NT2/D1 (cell line): Measurements from ENCODE around the gene DBNDD2.

ENCODE experiments used
- DNase-seq: peaks from one replicate; pipeline ENCODE4 v3.0.0-alpha.2; 2011; ENCODE audit warnings: low read depth, low spot score
- H3K27me3 ChIP-seq: 2 replicates; pipeline ENCODE4 v1.6.0; 2011; ENCODE audit warnings: mild to moderate bottlenecking; ENCODE audit not compliant: insufficient read length, insufficient read depth
- H3K36me3 ChIP-seq: 2 replicates; pipeline ENCODE4 v1.6.1; 2011; ENCODE audit warnings: mild to moderate bottlenecking, low read length, mixed read lengths; ENCODE audit not compliant: insufficient read depth, insufficient read length
- H3K4me1 ChIP-seq: 2 replicates; pipeline ENCODE4 v1.5.1; 2011; ENCODE audit not compliant: insufficient read depth, insufficient read length
- H3K4me3 ChIP-seq: 2 replicates; pipeline ENCODE4 v1.5.1; 2011; ENCODE audit warnings: low read depth; ENCODE audit not compliant: insufficient read length
- H3K9ac ChIP-seq: 2 replicates; pipeline ENCODE4 v1.6.0; 2011; ENCODE audit warnings: low read depth; ENCODE audit not compliant: insufficient read length
- H3K9me3 ChIP-seq: 2 replicates; pipeline ENCODE4 v1.5.1; 2011; ENCODE audit warnings: mild to moderate bottlenecking, low read length; ENCODE audit not compliant: insufficient read depth
- SUZ12 ChIP-seq: IDR thresholded peaks from 2 replicates; pipeline ENCODE4 v1.6.1; 2011; ENCODE audit not compliant: insufficient read length, insufficient read depth; ENCODE audit errors: extremely low read depth
- YY1 ChIP-seq: IDR thresholded peaks from 2 replicates; pipeline ENCODE4 v1.6.1; 2011; ENCODE audit not compliant: insufficient read length, insufficient read depth
- ZNF274 ChIP-seq: IDR thresholded peaks from 2 replicates; pipeline ENCODE4 v1.6.1; 2011; ENCODE audit warnings: mild to moderate bottlenecking, low read depth, low read length

Gene DBNDD2

DNA sequence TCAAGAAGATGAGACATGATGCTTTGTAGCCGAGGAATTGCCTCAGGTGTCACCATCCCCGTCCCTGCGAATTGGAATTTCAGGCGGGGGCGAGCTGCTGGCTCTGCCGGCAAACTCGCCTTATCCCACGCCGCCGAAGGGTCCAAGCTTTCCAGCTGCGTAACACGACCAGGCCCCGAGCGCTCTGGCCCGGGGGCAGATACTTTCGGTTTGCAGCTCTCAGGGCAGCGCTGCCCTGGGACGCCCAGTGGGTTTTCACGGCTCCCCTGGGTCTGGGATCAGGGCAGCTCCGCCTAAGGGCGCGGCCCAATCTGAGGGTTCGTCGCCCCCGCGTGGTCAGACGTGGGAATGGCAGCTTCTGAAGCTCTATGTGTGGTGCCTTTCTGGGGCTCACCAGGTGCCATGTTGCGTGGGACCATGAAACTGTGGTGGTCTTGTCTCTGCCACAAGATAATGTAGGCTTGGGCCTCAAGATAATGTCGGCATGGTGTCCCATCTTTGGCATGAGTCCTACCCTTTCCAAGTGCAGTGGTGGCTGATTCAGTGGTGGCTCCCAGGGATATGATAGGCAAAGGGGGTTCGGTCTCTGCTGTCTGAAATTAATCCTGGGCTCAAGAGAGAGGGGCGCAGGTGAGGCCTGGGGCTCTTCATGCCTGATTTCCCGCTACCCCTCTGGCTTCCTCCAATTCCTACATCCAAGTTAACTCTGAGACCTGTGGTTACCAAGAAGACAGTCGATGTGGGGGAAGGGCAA is 28.8 kb downstream of the DBNDD2 start:
- Histone ChIP-seq H3K27me3 (no peaks in the 10 kb centered on the region), H3K9me3 (no peaks in the 10 kb centered on the region), H3K4me3 (peak overlapping the region; percentile 33), H3K36me3 (peaks cover 11% of the 10 kb centered on the region), H3K4me1 (peaks cover 3% of the 10 kb centered on the region), H3K9ac (peak overlapping the region; percentile 70)
- peak; percentile 73 for DNase-seq
- TF ChIP-seq YY1: no peak
- no peak for TF ChIP-seq SUZ12
- no peak for TF ChIP-seq ZNF274

- no peak overlapping the region for H3K4me3 ChIP-seq
- no peaks in the 10 kb centered on the region for H3K27me3 ChIP-seq
- no peaks in the 10 kb centered on the region for H3K4me1 ChIP-seq
- H3K9ac ChIP-seq: no peak overlapping the region
- H3K9me3 ChIP-seq: no peaks in the 10 kb centered on the region
- TF ChIP-seq SUZ12 (no peak), ZNF274 (no peak), YY1 (no peak)
- no peak for DNase-seq
- no peaks in the 10 kb centered on the region for H3K36me3 ChIP-seq
Observed at GRCh38 chr20:45440424-45440823, 32.3 kb downstream of the DBNDD2 start.

- Histone ChIP-seq H3K36me3 (no peaks in the 10 kb centered on the region), H3K4me1 (no peaks in the 10 kb centered on the region), H3K27me3 (no peaks in the 10 kb centered on the region), H3K9me3 (no peaks in the 10 kb centered on the region), H3K4me3 (no peak overlapping the region), H3K9ac (no peak overlapping the region)
- no peak for DNase-seq
- TF ChIP-seq ZNF274 (no peak), SUZ12 (no peak), YY1 (no peak)
Observed at GRCh38 chr20:45440891-45441685, 33.0 kb downstream of the DBNDD2 start.

- no peaks in the 10 kb centered on the region for H3K4me1 ChIP-seq
- no peaks in the 10 kb centered on the region for H3K9me3 ChIP-seq
- H3K36me3 ChIP-seq: no peaks in the 10 kb centered on the region
- H3K27me3 ChIP-seq: no peaks in the 10 kb centered on the region
- H3K9ac ChIP-seq: no peak overlapping the region
- TF ChIP-seq ZNF274 (no peak), YY1 (no peak), SUZ12 (no peak)
- no peak overlapping the region for H3K4me3 ChIP-seq
- no peak for DNase-seq
Observed at GRCh38 chr20:45441746-45442145, 33.7 kb downstream of the DBNDD2 start.

DNA sequence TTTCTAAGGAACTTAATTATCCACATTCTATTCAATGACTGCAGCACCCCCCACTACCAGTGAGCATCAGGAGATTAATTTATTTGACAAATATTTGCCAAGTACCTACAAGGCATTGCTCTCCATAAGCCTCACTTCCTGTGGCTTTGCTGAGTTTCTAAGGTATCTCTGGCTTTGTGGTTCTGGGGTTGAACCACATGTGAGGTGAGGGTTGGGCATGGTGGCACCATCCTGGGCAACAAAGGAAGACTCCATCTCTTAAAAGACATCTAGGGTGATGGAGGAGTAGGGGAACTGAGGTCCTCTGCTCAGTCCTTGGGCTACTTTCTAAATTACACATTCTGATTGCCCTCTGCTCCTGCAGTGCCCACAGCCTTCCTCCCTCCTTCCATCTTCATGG is 36.0 kb downstream of the DBNDD2 start:
- Histone ChIP-seq H3K4me3 (no peak overlapping the region), H3K9ac (no peak overlapping the region), H3K36me3 (no peaks in the 10 kb centered on the region), H3K9me3 (no peaks in the 10 kb centered on the region), H3K27me3 (no peaks in the 10 kb centered on the region), H3K4me1 (peaks cover 5% of the 10 kb centered on the region)
- no peak for DNase-seq
- TF ChIP-seq ZNF274 (no peak), YY1 (no peak), SUZ12 (no peak)

GRCh38 chr20:45445805-45446562 is 37.9 kb downstream of the DBNDD2 start:
- Histone ChIP-seq H3K27me3 (no peaks in the 10 kb centered on the region), H3K9ac (no peak overlapping the region), H3K36me3 (no peaks in the 10 kb centered on the region), H3K9me3 (no peaks in the 10 kb centered on the region), H3K4me1 (peaks cover 5% of the 10 kb centered on the region), H3K4me3 (no peak overlapping the region)
- TF ChIP-seq ZNF274 (no peak), YY1 (no peak), SUZ12 (no peak)
- no peak for DNase-seq
